Left lung (tissue), 10 donors: Measurements from ENCODE around the gene PDILT. TPM values are rescaled to one million over a fixed set of nuclear protein-coding genes. Genes with fewer than 3 reads are reported as not detected.
"Not testable (repeated sequence)": the region's sequence is repeated elsewhere in the genome, so short reads cannot be mapped to it uniquely, and the experiment has no call there.

ENCODE experiments used
- ATAC-seq: fragments of 200-7000 bp; cut with Tn5 transposase; one replicate; pipeline ENCODE4 v1.9.1; 2020; ENCODE audit warnings: moderate library complexity
- DNase-seq, 4 donors: peaks; one replicate each; pipeline ENCODE4 v3.0.0-alpha.2; 2013 to 2020
- H3K27ac ChIP-seq, 2 donors: fragments of 200-600 bp; sonication (generic) in 1 of 2; one replicate each; pipeline versions ENCODE4 v1.5.0 to v1.8.0; 2020 to 2021
- H3K27me3 ChIP-seq, 2 donors: fragments of 200-600 bp; sonication (generic) in 1 of 2; one replicate each; pipeline versions ENCODE4 v1.5.0 to v1.8.0; 2020 to 2021
- H3K36me3 ChIP-seq, 2 donors: fragments of 200-600 bp; sonication (generic) in 1 of 2; one replicate each; pipeline versions ENCODE4 v1.5.0 to v1.8.0; 2020 to 2021
- H3K4me1 ChIP-seq, 2 donors: fragments of 200-600 bp; one replicate each; pipeline ENCODE4 v1.8.0; 2021
- H3K4me3 ChIP-seq, 2 donors: fragments of 200-600 bp; sonication (generic) in 1 of 2; one replicate each; pipeline versions ENCODE4 v1.5.0 to v1.8.0; 2020 to 2021; ENCODE audit warnings: mild to moderate bottlenecking in 1 of 2
- H3K9me3 ChIP-seq, 2 donors: fragments of 200-600 bp; sonication (generic) in 1 of 2; one replicate each; pipeline versions ENCODE4 v1.5.0 to v1.8.0; 2020 to 2021
- CTCF ChIP-seq, 2 donors: fragments of 200-600 bp; sonication (generic) in 1 of 2; IDR thresholded peaks; one replicate each; pipeline versions ENCODE4 v1.5.0 to v1.8.0; 2021; ENCODE audit warnings: antibody characterized with exemption in 2 of 2
- intact Hi-C, 2 donors: fragments of 100-400 bp; cut with DNase I; formaldehyde crosslinking; loops; one replicate each; pipeline versions ENCODE4 v1.11.2 to v1.14.2; 2022
- polyA plus RNA-seq, 6 donors: library from polyadenylated mRNA; unstranded; fragments of 120-200 nt; gene quantifications; one replicate each; pipeline ENCODE4 v1.2.1, GENCODE V29; 2013; ENCODE audit not compliant: insufficient read length in 6 of 6
- total RNA-seq, 2 donors: library from RNA; stranded (reverse); fragmentation: NEBNext Ultra II Directional; extraction: Animal tissue kit (Norgen Biotek cat#: 25700); gene quantifications; one replicate each; pipeline ENCODE4 v1.2.1, GENCODE V29; 2021
- donor health status: DM: no; HTN: yes; CAD: no.
- donor health status: DM: no; HTN: no; CAD: no.

The PDILT gene
- total and polyA plus RNA-seq, 8 donors: not detected

GRCh38 chr16:20430948-20431347, 26.4 kb upstream of the PDILT start:
- no peak for ATAC-seq

GRCh38 chr16:20430480-20430879, 25.9 kb upstream of the PDILT start:
- DNase-seq, H3K4me1 ChIP-seq, H3K9me3 ChIP-seq, H3K36me3 ChIP-seq, H3K27ac ChIP-seq, ATAC-seq, H3K27me3 ChIP-seq, H3K4me3 ChIP-seq, intact Hi-C loops: not testable (repeated sequence)

More at GRCh38 chr16:20430948-20431347, 26.4 kb upstream of the PDILT start:
- no peaks in the 10 kb centered on the region for H3K27me3 ChIP-seq
- H3K9me3 ChIP-seq: no peaks in the 10 kb centered on the region
- intact Hi-C loops: no loop called here
- TF ChIP-seq CTCF (IDR thresholded peaks at IDR 0.05): no peak
- no peaks in the 10 kb centered on the region for H3K36me3 ChIP-seq
- H3K4me1 ChIP-seq: no peaks in the 10 kb centered on the region
- H3K27ac ChIP-seq: no peak overlapping the region
- no peak for DNase-seq
- no peak overlapping the region for H3K4me3 ChIP-seq

GRCh38 chr16:20429499-20429898, 25.0 kb upstream of the PDILT start:
- H3K4me1 ChIP-seq, H3K27ac ChIP-seq, H3K9me3 ChIP-seq, H3K27me3 ChIP-seq, H3K36me3 ChIP-seq, H3K4me3 ChIP-seq, DNase-seq, intact Hi-C loops, ATAC-seq: not testable (repeated sequence)

- H3K36me3 ChIP-seq, intact Hi-C loops, ATAC-seq: not testable (repeated sequence)
Observed at GRCh38 chr16:20427401-20427797, 22.9 kb upstream of the PDILT start.

GRCh38 chr16:20424129-20424866, 19.8 kb upstream of the PDILT start:
- TF ChIP-seq CTCF (IDR thresholded peaks at IDR 0.05): no peak
- Histone ChIP-seq H3K4me1 (no peaks in the 10 kb centered on the region), H3K4me3 (no peak overlapping the region), H3K36me3 (no peaks in the 10 kb centered on the region), H3K9me3 (no peaks in the 10 kb centered on the region), H3K27me3 (no peaks in the 10 kb centered on the region), H3K27ac (no peak overlapping the region)
- intact Hi-C loops: no loop called here
- DNase-seq: no peak
- ATAC-seq: no peak

More at GRCh38 chr16:20427401-20427797, 22.9 kb upstream of the PDILT start:
- DNase-seq, H3K9me3 ChIP-seq, H3K27me3 ChIP-seq, H3K4me3 ChIP-seq, H3K27ac ChIP-seq, H3K4me1 ChIP-seq: not testable (repeated sequence)

GRCh38 chr16:20423772-20424128, 19.2 kb upstream of the PDILT start:
- H3K9me3 ChIP-seq, H3K4me1 ChIP-seq, H3K27ac ChIP-seq, H3K36me3 ChIP-seq, intact Hi-C loops, H3K27me3 ChIP-seq, ATAC-seq, H3K4me3 ChIP-seq, DNase-seq: not testable (repeated sequence)

GRCh38 chr16:20421748-20422147, 17.2 kb upstream of the PDILT start:
- H3K4me1 ChIP-seq, ATAC-seq, intact Hi-C loops, H3K27ac ChIP-seq, H3K27me3 ChIP-seq, DNase-seq, H3K36me3 ChIP-seq, H3K9me3 ChIP-seq, H3K4me3 ChIP-seq: not testable (repeated sequence)

- H3K9me3 ChIP-seq, intact Hi-C loops, H3K4me1 ChIP-seq, H3K36me3 ChIP-seq, DNase-seq, H3K4me3 ChIP-seq, ATAC-seq, H3K27me3 ChIP-seq, H3K27ac ChIP-seq: not testable (repeated sequence)
Observed at GRCh38 chr16:20419093-20419492, 14.6 kb upstream of the PDILT start.
